HUES64 (cell line): ENCODE results near the gene TARBP2. TPM values are rescaled to one million over a fixed set of nuclear protein-coding genes. Genes with fewer than 3 reads are reported as not detected.
A peak's percentile ranks its signal among the peaks of the same experiment; 100 is the strongest.

Experiments used
- H3K27ac ChIP-seq: 2 replicates; pipeline ENCODE4 v1.7.0; 2013; ENCODE audit warnings: low read depth, low read length, inconsistent platforms
- H3K27me3 ChIP-seq: 2 replicates; pipeline ENCODE4 v1.6.1; 2013; ENCODE audit warnings: mild to moderate bottlenecking, low read length; ENCODE audit not compliant: insufficient read depth
- H3K36me3 ChIP-seq: 2 replicates; pipeline ENCODE4 v1.6.1; 2013; ENCODE audit warnings: mild to moderate bottlenecking, low read length; ENCODE audit not compliant: insufficient read depth
- H3K4me1 ChIP-seq: 2 replicates; pipeline ENCODE4 v1.6.1; 2013; ENCODE audit warnings: mild to moderate bottlenecking, low read length, moderate library complexity; ENCODE audit not compliant: insufficient read depth
- H3K4me3 ChIP-seq: 2 replicates; pipeline ENCODE4 v1.5.1; 2013; ENCODE audit warnings: mild to moderate bottlenecking, low read length, moderate library complexity
- H3K9ac ChIP-seq: 2 replicates; pipeline ENCODE4 v1.6.1; 2013; ENCODE audit warnings: mild to moderate bottlenecking, low read depth, low read length
- H3K9me3 ChIP-seq: 2 replicates; pipeline ENCODE4 v1.6.1; 2013; ENCODE audit warnings: low read depth, low read length; ENCODE audit not compliant: insufficient read depth
- WGBS: fragments of 150-250, 120-280 bp; methylation state at CpG from one replicate; pipeline ENCODE4 v1.1.7; 2013; ENCODE audit warnings: missing lambda C conversion rate; 5-methylcytosine and 5-hydroxymethylcytosine counted together
- polyA plus RNA-seq, 2 experiments: library from polyadenylated mRNA; stranded (reverse); fragments of 50-300 nt; gene quantifications; one replicate each; pipeline ENCODE4 v1.2.3, GENCODE V29; 2013

Gene TARBP2, protein sequence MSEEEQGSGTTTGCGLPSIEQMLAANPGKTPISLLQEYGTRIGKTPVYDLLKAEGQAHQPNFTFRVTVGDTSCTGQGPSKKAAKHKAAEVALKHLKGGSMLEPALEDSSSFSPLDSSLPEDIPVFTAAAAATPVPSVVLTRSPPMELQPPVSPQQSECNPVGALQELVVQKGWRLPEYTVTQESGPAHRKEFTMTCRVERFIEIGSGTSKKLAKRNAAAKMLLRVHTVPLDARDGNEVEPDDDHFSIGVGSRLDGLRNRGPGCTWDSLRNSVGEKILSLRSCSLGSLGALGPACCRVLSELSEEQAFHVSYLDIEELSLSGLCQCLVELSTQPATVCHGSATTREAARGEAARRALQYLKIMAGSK
- 58.7 TPM for polyA plus RNA-seq (2013, experiment 1 of 2)
- polyA plus RNA-seq (2013, experiment 2 of 2), result 51.9 TPM

DNA sequence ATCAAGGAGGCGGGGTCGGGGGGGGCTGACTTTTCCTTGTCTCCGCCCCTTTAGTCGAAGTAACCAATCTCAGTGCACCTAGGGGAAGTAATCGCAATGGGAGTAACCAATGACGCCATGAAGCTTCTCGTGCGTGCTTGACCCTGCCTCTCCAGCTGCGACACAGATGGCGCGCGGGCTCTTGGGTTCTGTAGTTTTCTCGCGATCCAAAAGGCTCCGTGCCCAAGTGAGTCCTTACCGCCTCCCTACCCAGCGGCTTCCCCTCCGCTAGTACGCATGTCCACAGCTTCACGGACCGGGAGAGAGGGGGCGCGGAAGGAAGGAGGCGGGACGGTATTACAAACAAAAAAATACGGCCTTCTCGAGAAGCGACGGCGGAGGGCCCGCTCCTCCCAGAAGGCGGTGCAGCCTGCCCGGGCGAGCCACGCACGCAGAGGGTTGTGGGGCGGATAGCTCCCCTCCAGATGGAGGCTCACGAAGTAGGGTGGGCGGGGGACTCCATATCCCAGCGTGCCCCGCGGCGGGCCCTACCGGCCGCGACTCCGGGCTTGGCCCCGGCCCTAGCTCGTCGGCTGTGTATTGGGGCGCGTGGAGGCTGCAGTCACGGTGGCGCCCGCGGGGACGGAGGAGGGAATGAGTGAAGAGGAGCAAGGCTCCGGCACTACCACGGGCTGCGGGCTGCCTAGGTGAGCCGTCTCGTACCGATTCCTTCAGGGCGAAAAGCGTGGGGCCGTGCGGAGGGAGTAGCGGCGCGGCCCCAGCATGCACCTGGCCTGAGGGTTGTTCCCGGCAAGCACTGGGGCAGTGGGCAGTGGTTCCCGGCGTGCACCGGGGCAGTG, at the start of gene TARBP2:
Gene TARBP2 (plus strand): TSS at position 508 of the 839 bp plus-strand sequence. CDS start 126 bp downstream, at position 634.
- H3K27ac ChIP-seq, result peak within 1 kb of the TSS; percentile 92
- peaks cover 30% of the 10 kb centered on the region for H3K4me1 ChIP-seq
- H3K9me3 ChIP-seq, result no peaks in the 10 kb centered on the region
- H3K36me3 ChIP-seq, result peaks cover 28% of the 10 kb centered on the region
- peak within 1 kb of the TSS; percentile 70 for H3K4me3 ChIP-seq
- H3K27me3 ChIP-seq, result no peaks in the 10 kb centered on the region
- H3K9ac ChIP-seq, result peak within 1 kb of the TSS; percentile 92
- under 1% methylated on average over 74 of the region's 74 CpGs for WGBS

DNA sequence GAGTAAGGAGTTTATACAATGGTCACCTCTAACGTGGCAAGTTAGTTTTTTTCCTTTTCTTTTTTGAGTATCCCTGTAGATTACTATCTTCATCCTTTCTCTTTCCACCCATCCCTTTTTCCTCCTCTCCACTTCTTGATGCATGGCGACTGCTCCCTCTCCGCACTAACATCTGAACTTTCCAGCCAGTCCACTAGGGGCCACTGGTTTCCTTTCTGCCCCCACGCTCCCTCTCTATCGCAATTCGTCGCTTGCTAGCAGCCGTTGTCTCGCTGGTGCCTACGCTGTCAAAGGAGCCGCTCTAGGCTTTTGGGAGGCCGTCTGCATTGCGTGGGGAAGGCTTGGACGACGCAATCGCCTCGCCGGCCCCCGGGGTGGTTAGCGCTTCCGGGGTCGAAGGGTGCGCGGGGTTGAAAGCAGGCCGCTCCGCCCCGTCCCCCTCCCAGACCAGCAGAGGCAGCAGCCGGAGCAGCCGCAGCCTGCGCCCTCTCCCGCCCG, 49.4 kb upstream of the TARBP2 start, which contains the start of gene PCBP2:
Gene PCBP2 (plus strand): TSS at position 442 of the 498 bp plus-strand sequence. CDS start 2,699 bp downstream, outside the sequence.
- peaks cover 8% of the 10 kb centered on the region; the same call in 1 of the 2 replicates for H3K4me1 ChIP-seq
- peak within 1 kb of the TSS; percentile 100 for H3K27ac ChIP-seq
- H3K36me3 ChIP-seq, result peaks cover 51% of the 10 kb centered on the region
- H3K27me3 ChIP-seq, result no peaks in the 10 kb centered on the region
- peak within 1 kb of the TSS; percentile 93 for H3K4me3 ChIP-seq
- H3K9ac ChIP-seq, result peak within 1 kb of the TSS; percentile 100
- under 1% methylated on average over 24 of the region's 32 CpGs for WGBS
- H3K9me3 ChIP-seq, result no peaks in the 10 kb centered on the region

DNA sequence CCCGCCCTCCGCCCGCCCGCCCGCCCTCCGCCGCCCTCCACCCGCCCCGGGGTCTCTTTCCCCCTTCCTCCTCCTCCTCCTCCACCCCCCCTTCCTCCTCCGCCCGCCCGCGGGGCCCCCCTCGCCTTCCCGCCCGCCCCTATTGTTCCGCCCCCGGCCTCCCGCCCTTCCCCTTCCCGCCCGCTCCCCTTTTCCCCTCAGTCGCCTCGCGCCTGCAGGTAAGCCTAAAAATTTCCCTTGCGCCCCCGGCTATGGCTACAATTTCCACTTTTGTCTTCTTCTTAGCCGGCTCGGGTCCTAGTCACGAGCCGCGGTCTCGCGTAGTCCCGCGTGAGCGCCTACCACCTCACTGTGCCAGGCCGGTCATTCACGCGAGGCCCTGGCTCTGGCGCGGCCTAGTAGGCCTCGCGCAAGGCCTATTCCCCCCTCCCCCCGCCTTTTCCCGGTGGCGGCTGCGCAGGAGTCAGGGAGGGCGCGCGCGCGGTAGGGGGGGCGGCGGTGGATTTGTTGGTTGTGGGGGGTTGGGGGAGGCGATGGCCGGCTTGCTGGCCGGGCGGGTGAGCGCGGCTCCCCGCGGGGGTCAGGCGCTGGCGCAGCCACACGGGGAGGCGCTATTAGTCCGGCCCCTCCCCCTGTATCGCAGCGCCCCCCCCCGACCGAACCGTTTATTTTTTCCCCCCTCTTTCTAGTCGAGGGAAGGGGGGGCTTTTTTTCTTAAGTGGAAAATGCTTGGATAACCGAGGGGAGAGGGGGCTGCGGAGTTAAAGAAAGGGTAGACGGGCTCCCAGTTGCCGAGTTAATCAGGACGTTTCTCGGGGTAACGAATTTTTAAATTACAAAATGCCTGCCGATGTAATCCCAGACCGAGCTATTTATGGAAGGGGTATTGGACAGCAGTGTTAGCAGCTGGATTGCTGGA, 48.7 kb upstream of the TARBP2 start:
- Histone ChIP-seq H3K4me1 (peaks cover 8% of the 10 kb centered on the region; the same call in 1 of the 2 replicates), H3K4me3 (peak overlapping the region; percentile 93), H3K27ac (peak overlapping the region; percentile 100), H3K27me3 (no peaks in the 10 kb centered on the region), H3K36me3 (peaks cover 54% of the 10 kb centered on the region), H3K9ac (peak overlapping the region; percentile 100), H3K9me3 (no peaks in the 10 kb centered on the region)
- WGBS, result under 1% methylated on average over 51 of the region's 82 CpGs

DNA sequence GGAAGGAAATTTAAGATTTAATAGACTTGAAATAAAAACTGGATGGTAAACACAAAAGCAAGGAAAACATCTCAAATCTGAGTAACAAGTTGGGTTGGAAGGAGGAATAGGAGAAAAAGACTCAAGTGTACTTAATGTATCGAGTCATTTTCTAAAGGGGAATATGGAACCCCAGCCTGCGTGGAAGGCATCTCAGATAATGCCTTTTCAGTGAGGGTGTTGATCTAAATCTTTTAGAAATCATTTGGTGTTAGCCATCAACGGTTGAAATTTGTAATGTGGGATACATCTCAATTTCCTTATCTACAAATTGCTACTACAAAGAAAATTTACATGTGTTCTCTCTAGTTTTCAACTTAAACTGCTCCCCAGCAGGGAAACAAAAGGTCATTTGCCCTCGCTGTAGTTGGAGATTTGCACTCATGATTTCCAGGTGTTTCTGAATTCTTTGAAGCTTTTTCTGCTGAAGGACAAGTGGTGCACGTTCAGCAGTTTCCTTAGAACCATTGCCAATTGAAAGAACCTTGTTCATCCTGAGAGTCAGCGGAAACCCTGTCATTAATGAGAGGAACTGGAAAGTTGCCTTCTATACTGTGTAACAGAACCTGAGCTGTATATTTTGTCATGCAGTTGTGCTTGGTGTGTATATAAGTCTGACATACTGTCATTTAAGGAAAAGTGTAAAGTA, 47.0 kb upstream of the TARBP2 start:
- Histone ChIP-seq H3K4me3 (peak overlapping the region; percentile 93), H3K36me3 (peaks cover 60% of the 10 kb centered on the region), H3K9me3 (no peaks in the 10 kb centered on the region), H3K27ac (0 out of 2 replicates have a peak overlapping the region, but pooled peaks have one; percentile 8), H3K9ac (peak overlapping the region; percentile 100; the same call in 1 of the 2 replicates), H3K4me1 (peaks cover 8% of the 10 kb centered on the region; the same call in 1 of the 2 replicates), H3K27me3 (no peaks in the 10 kb centered on the region)
- WGBS, result 60% methylated on average over 5 of the region's 6 CpGs

DNA sequence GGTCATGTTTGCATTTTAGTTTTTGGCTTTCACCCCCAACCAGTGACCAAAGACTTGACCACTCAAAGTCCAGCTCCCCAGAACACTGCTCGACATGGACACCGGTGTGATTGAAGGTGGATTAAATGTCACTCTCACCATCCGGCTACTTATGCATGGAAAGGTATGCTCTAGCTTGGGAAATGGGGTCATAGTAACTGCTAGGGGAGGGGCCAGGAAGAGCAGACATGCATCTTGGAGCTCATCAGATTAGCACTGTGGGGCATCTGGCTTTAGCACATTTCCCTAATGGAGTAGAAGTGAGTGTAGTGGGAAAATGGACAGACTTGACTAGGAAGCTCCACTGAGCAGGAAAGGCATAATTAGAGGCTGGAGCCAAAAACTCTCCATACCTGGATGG, 46.4 kb upstream of the TARBP2 start:
- Histone ChIP-seq H3K27me3 (no peaks in the 10 kb centered on the region), H3K4me1 (peaks cover 8% of the 10 kb centered on the region; the same call in 1 of the 2 replicates), H3K9me3 (no peaks in the 10 kb centered on the region), H3K36me3 (peaks cover 66% of the 10 kb centered on the region), H3K9ac (peak overlapping the region; percentile 100; the same call in 1 of the 2 replicates), H3K4me3 (peak overlapping the region; percentile 93; the same call in 1 of the 2 replicates), H3K27ac (0 out of 2 replicates have a peak overlapping the region, but pooled peaks have one; percentile 6)
- WGBS, result 91% methylated on average over 3 of the region's 3 CpGs

DNA sequence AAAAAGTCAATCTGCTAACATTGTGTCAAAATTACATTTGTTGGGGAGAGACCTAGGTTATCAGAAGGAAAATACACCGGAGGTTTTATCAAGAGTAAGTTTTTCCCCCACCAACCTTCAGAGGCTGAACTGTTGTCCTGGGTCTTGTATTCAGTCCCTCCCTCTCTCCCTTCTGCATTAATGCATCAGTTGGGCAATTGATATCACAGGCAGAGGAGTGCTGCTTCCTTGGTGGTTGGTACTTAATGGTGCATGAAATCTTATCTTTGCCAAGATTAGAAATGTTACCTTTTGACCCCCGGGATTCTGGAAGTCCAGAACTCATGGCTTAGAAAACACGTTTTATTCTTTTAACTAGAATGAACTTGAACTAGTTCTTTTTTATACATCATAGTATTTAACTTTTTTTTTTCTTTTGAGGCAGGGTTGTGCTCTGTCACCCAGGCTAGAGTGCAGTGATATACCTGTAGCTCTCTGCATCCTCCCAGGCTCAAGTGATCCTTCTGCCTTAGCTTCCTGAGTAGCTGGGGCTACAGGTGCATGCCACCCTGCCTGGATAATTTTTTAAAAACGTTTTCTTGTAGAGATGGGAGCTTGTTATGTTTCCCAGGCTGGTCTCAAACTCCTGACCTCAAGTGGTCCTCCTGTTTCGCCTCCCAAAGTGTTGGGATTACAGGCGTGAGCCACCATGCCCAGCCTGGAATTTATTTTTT, 44.3 kb upstream of the TARBP2 start:
- no peak overlapping the region for H3K4me3 ChIP-seq
- H3K27ac ChIP-seq, result no peak overlapping the region
- H3K36me3 ChIP-seq, result peaks cover 87% of the 10 kb centered on the region
- H3K9ac ChIP-seq, result no peak overlapping the region
- no peaks in the 10 kb centered on the region for H3K9me3 ChIP-seq
- H3K4me1 ChIP-seq, result peaks cover 22% of the 10 kb centered on the region; the same call in 1 of the 2 replicates
- 93% methylated on average over 5 of the region's 6 CpGs for WGBS
- H3K27me3 ChIP-seq, result no peaks in the 10 kb centered on the region

DNA sequence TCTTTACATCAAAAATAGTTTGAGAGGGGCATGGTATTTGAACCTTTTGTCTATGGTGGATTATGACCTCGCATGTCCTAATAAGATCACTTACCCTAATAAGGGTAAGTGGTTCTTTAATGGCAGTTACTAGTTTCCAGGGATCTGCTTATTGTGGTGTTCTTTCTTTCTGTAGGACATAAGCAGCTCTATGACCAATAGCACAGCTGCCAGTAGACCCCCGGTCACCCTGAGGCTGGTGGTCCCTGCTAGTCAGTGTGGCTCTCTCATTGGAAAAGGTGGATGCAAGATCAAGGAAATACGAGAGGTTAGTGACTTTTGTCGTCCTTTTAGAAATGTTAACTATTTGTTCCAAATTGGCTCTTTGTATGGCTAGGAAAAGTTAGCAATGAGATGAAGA, 42.0 kb upstream of the TARBP2 start:
- no peak overlapping the region for H3K27ac ChIP-seq
- no peak overlapping the region for H3K4me3 ChIP-seq
- H3K36me3 ChIP-seq, result peaks cover 100% of the 10 kb centered on the region

DNA sequence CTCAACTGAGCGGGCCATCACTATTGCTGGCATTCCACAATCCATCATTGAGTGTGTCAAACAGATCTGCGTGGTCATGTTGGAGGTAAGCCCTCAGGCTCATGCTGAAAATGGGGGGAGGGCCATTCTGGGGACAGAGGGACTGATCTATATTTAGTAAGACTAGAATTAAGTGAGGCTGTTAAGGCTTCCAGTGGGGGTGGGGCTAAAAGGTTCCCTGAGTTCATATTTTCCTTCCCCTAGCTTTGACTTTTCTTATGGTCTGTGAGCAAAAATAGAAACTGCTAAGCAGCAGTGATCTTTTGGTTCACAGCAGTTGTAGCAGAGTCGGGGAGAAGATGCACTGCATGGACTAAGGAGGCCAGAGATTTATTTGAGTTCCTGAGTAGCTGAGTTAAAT, 40.0 kb upstream of the TARBP2 start:
- Histone ChIP-seq H3K9me3 (no peaks in the 10 kb centered on the region), H3K4me3 (no peak overlapping the region), H3K9ac (no peak overlapping the region), H3K36me3 (peaks cover 100% of the 10 kb centered on the region), H3K27ac (0 out of 2 replicates have a peak overlapping the region, but pooled peaks have one; percentile 14), H3K4me1 (peaks cover 26% of the 10 kb centered on the region; the same call in 1 of the 2 replicates), H3K27me3 (no peaks in the 10 kb centered on the region)
- 96% methylated on average over 3 of the region's 3 CpGs for WGBS

More for the DNA sequence above, 42.0 kb upstream of the TARBP2 start:
- peaks cover 27% of the 10 kb centered on the region; the same call in 1 of the 2 replicates for H3K4me1 ChIP-seq
- WGBS, result 98% methylated on average over 4 of the region's 4 CpGs
- H3K9me3 ChIP-seq, result no peaks in the 10 kb centered on the region
- H3K9ac ChIP-seq, result no peak overlapping the region
- no peaks in the 10 kb centered on the region for H3K27me3 ChIP-seq

DNA sequence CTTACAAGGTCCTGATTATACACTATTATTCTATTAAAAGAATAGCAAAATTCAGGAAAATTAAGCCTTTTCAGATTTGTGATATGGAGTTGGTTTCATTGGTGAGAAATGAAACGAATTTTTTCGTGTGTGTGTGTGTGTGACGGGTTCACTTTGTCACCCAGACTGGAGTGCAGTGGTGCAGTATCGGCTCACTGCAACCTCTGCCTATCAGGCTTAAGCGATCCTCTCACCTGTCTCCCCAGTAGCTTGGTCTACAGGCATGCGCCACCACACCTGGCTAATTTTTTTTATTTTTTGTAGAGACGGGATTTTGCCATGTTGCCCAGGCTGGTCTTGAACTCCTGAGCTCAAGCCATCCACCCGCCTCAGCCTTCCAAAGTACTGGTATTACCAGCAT, 39.5 kb upstream of the TARBP2 start:
- Histone ChIP-seq H3K9ac (no peak overlapping the region), H3K9me3 (no peaks in the 10 kb centered on the region), H3K4me3 (no peak overlapping the region), H3K27me3 (no peaks in the 10 kb centered on the region), H3K27ac (no peak overlapping the region), H3K36me3 (peaks cover 100% of the 10 kb centered on the region), H3K4me1 (peaks cover 26% of the 10 kb centered on the region; the same call in 1 of the 2 replicates)
- 94% methylated on average over 8 of the region's 8 CpGs for WGBS
